A549 (cell line): ENCODE measurements around the gene SLC2A13. TPM values are rescaled to one million over a fixed set of nuclear protein-coding genes. Genes with fewer than 3 reads are reported as not detected.
A peak's percentile ranks its signal among the peaks of the same experiment; 100 is the strongest.

Source experiments
- ATAC-seq, 2 experiments: fragments of 200-7000 bp in 1 of 2; fragments of >200 bp in 1 of 2; cut with Nextera tagmentation in 1 of 2; cut with Tn5 transposase in 1 of 2; 3 replicates each; pipeline versions ENCODE4 v1.8.0 to v1.9.1; 2018 to 2020; ENCODE audit warnings: mild to moderate bottlenecking in 1 of 2, moderate library complexity in 1 of 2
- CTCF ChIA-PET: fragments of 300-600 bp; sonication (Branson Sonifier 250); formaldehyde crosslinking; extraction: SDS; loops from one replicate; lab custom pipeline; 2021; ENCODE audit warnings: antibody characterized with exemption, inconsistent platforms; lab: Yijun Ruan, JAX
- POLR2A ChIA-PET: fragments of 350-600 bp; formaldehyde crosslinking; extraction: SDS; loops from one replicate; lab custom pipeline; 2021; ENCODE audit warnings: antibody characterized with exemption, inconsistent platforms; lab: Yijun Ruan, JAX
- DNase-seq, 2 experiments: peaks; one replicate each; pipeline versions ENCODE4 v3.0.0 to v3.0.0-alpha.2; 2011 to 2016; ENCODE audit warnings: low read depth in 1 of 2, low spot score in 1 of 2
- FAIRE-seq: peaks from 2 replicates; lab custom pipeline; 2011; peaks lifted over from hg19 to GRCh38; lab: Jason Lieb, UNC
- H3K27ac ChIP-seq, 2 experiments: fragments of >200 bp; sonication (Bioruptor Twin); formaldehyde crosslinking; 3 replicates each; pipeline ENCODE4 v1.5.1; 2016 to 2017
- H3K4me1 ChIP-seq: fragments of >200 bp; sonication (Bioruptor Twin); formaldehyde crosslinking; 3 replicates; pipeline ENCODE4 v1.6.1; 2016
- H3K4me2 ChIP-seq: fragments of >200 bp; sonication (Bioruptor Twin); formaldehyde crosslinking; 3 replicates; pipeline ENCODE4 v1.6.1; 2016
- H3K4me3 ChIP-seq: fragments of >200 bp; sonication (Bioruptor Twin); formaldehyde crosslinking; 3 replicates; pipeline ENCODE4 v1.5.1; 2016
- H3K9me3 ChIP-seq: fragments of >200 bp; sonication (Bioruptor Twin); formaldehyde crosslinking; 3 replicates; pipeline ENCODE4 v1.6.1; 2016
- CBX2 ChIP-seq: fragments of 200-600 bp; sonication (generic); IDR thresholded peaks from 2 replicates; pipeline ENCODE4 v1.6.1; 2016; ENCODE audit warnings: low read depth, mild to moderate bottlenecking, borderline replicate concordance
- CBX8 ChIP-seq: fragments of 200-600 bp; sonication (generic); IDR thresholded peaks from 2 replicates; pipeline ENCODE4 v1.6.1; 2016
- CEBPB ChIP-seq, 2 experiments: fragments of >200 bp in 1 of 2; sonication (Bioruptor Twin) in 1 of 2; formaldehyde crosslinking in 1 of 2; IDR thresholded peaks; 2 replicates each; pipeline ENCODE4 v1.6.1; 2012 to 2016
- CHD4 ChIP-seq: fragments of 200-600 bp; sonication (generic); IDR thresholded peaks from 2 replicates; pipeline ENCODE4 v1.6.1; 2016; ENCODE audit warnings: antibody characterized with exemption, mild to moderate bottlenecking, borderline replicate concordance
- E2F6 ChIP-seq: IDR thresholded peaks from 2 replicates; pipeline ENCODE4 v1.6.1; 2012; ENCODE audit warnings: low read depth, borderline replicate concordance
- EHMT2 ChIP-seq: fragments of 200-600 bp; sonication (generic); IDR thresholded peaks from 2 replicates; pipeline ENCODE4 v1.6.1; 2016; ENCODE audit warnings: antibody characterized with exemption, low read depth, mild to moderate bottlenecking, moderate library complexity
- EP300 ChIP-seq, 2 experiments: fragments of >200 bp; sonication (Bioruptor Twin); formaldehyde crosslinking; IDR thresholded peaks; 2 replicates in 1 of 2; 3 replicates in 1 of 2; pipeline ENCODE4 v1.6.1; 2016 to 2017
- ESRRA ChIP-seq: fragments of 150-350 bp; IDR thresholded peaks from 2 replicates; pipeline ENCODE4 v1.6.1; 2014; ENCODE audit warnings: mild to moderate bottlenecking, low read length, borderline replicate concordance
- FOSL2 ChIP-seq, 2 experiments: fragments of 450-650 bp in 1 of 2; fragments of >200 bp in 1 of 2; sonication (Bioruptor Twin) in 1 of 2; formaldehyde crosslinking; IDR thresholded peaks; 2 replicates each; pipeline versions ENCODE4 v1.5.0 to v1.6.1; 2016 to 2020; ENCODE audit warnings: mild to moderate bottlenecking in 1 of 2, moderate library complexity in 1 of 2
- HDAC2 ChIP-seq: fragments of 200-600 bp; sonication (generic); IDR thresholded peaks from 2 replicates; pipeline ENCODE4 v1.6.1; 2016
- HMGXB4 ChIP-seq: fragments of 250-450 bp; sonication (Bioruptor Pico); IDR thresholded peaks from 2 replicates; pipeline ENCODE4 v1.5.0; 2021; ENCODE audit warnings: mild to moderate bottlenecking, moderate library complexity, borderline replicate concordance
- JUNB ChIP-seq: fragments of >200 bp; sonication (Bioruptor Twin); formaldehyde crosslinking; IDR thresholded peaks from 2 replicates; pipeline ENCODE4 v1.6.1; 2016
- MAFK ChIP-seq: fragments of 450-650 bp; IDR thresholded peaks from 2 replicates; pipeline ENCODE4 v1.6.1; 2014; ENCODE audit not compliant: partially characterized antibody
- MAZ ChIP-seq: fragments of 150-350 bp; IDR thresholded peaks from 2 replicates; pipeline ENCODE4 v1.6.1; 2014; ENCODE audit warnings: antibody characterized with exemption, low read depth, low read length, borderline replicate concordance
- MYC ChIP-seq: IDR thresholded peaks from 2 replicates; pipeline ENCODE4 v1.6.1; 2012; ENCODE audit warnings: mild to moderate bottlenecking, inconsistent platforms, low read length, improper control_type of control experiment, borderline replicate concordance
- NR3C1 ChIP-seq: fragments of >200 bp; sonication (Bioruptor Twin); formaldehyde crosslinking; IDR thresholded peaks from 3 replicates; pipeline ENCODE4 v1.6.1; 2017
- PHF8 ChIP-seq: fragments of 200-600 bp; sonication (generic); IDR thresholded peaks from 2 replicates; pipeline ENCODE4 v1.6.1; 2016; ENCODE audit warnings: low read depth, mild to moderate bottlenecking, antibody characterized with exemption, moderate library complexity, borderline replicate concordance
- POLR2A ChIP-seq: IDR thresholded peaks from 2 replicates; pipeline ENCODE4 v1.6.1; 2012; ENCODE audit warnings: mild to moderate bottlenecking, low read length
- POLR2AphosphoS2 ChIP-seq: conservative IDR thresholded peaks from 2 replicates; pipeline ENCODE4 v1.6.1; 2012; ENCODE audit warnings: low read length, improper control_type of control experiment, inconsistent platforms
- REST ChIP-seq: fragments of 200-600 bp; sonication (generic); IDR thresholded peaks from 2 replicates; pipeline ENCODE4 v1.6.1; 2016; ENCODE audit warnings: antibody characterized with exemption, mild to moderate bottlenecking, moderate library complexity
- SMC3 ChIP-seq: fragments of >200 bp; sonication (Bioruptor Twin); formaldehyde crosslinking; IDR thresholded peaks from 3 replicates; pipeline ENCODE4 v1.6.1; 2018; ENCODE audit warnings: inconsistent platforms
- TP53 ChIP-seq: fragments of 250-450 bp; sonication (Bioruptor Pico); IDR thresholded peaks from 2 replicates; pipeline ENCODE4 v1.5.0; 2021; ENCODE audit warnings: mild to moderate bottlenecking, moderate library complexity
- USF2 ChIP-seq: fragments of 450-650 bp; IDR thresholded peaks from 2 replicates; pipeline ENCODE4 v1.6.1; 2014; ENCODE audit warnings: antibody characterized with exemption
- ZFP36 ChIP-seq: fragments of 450-650 bp; IDR thresholded peaks from 2 replicates; pipeline ENCODE4 v1.6.1; 2014; ENCODE audit warnings: borderline replicate concordance; ENCODE audit not compliant: partially characterized antibody
- WGBS: methylation state at CpG from one replicate; pipeline ENCODE4 v1.1.6; 2017; ENCODE audit errors: missing lambda C conversion rate; 5-methylcytosine and 5-hydroxymethylcytosine counted together
- polyA plus RNA-seq, 4 experiments: library from polyadenylated mRNA; depleted of rRNA in 3 of 4; stranded (reverse); fragments of >200 nt; fragmentation: RNase III in 1 of 4; extraction: RNeasy Plus Mini Kit Qiagen cat#74134 plus additional on column Dnase treatment in 1 of 4; gene quantifications; 2 replicates in 3 of 4; 3 replicates in 1 of 4; pipeline ENCODE4 v1.2.3, GENCODE V29; 2011 to 2017

SLC2A13 gene
- polyA plus RNA-seq, 2 of the 4 experiments (the other 2 are of a cell fraction) = 4.5 to 8.2 TPM

GRCh38 chr12:40013292-40013691 lies 92.6 kb downstream of the SLC2A13 start:
- no peaks in the 10 kb centered on the region for H3K9me3 ChIP-seq
- FAIRE-seq (no peak), ATAC-seq (no peak), DNase-seq (no peak)
- H3K27ac ChIP-seq = no peak overlapping the region
- H3K4me2 ChIP-seq = no peak overlapping the region
- ChIA-PET CTCF (interaction anchor here (0.6 to 2.2 kb wide), 3 partner anchors 9 to 93 kb away, joined by 3 to 9 read pairs (median 3); partner anchors contain the start of gene SLC2A13), POLR2A (no interaction called here)
- TF ChIP-seq SMC3 (no peak), NR3C1 (no peak), TP53 (no peak), CBX2 (no peak), EHMT2 (no peak), POLR2AphosphoS2 (no peak), CBX8 (no peak), PHF8 (no peak), MAFK (no peak), REST (no peak), FOSL2 (IDR thresholded peaks at IDR 0.05) (no peak), FOSL2 (CRISPR knock-in tag; IDR thresholded peaks at IDR 0.05) (no peak), ZFP36 (no peak)
- peaks cover 32% of the 10 kb centered on the region for H3K4me1 ChIP-seq
- WGBS = 85% methylated on average over 1 of the region's 1 CpG
- H3K4me3 ChIP-seq = no peak overlapping the region

- CTCF ChIA-PET = interaction anchor here (2.2 kb wide), 1 partner anchor 94 kb away, joined by 9 read pairs; the partner anchor contains the start of gene SLC2A13
Measured at GRCh38 chr12:40012711-40013110, 93.2 kb downstream of the SLC2A13 start.

More at GRCh38 chr12:40012711-40013110, 93.2 kb downstream of the SLC2A13 start:
- Histone ChIP-seq H3K9me3 (no peaks in the 10 kb centered on the region), H3K4me2 (peak overlapping the region; percentile 5; the same call in 1 of the 3 replicates), H3K4me1 (peaks cover 32% of the 10 kb centered on the region), H3K27ac (no peak overlapping the region), H3K4me3 (no peak overlapping the region)
- no peak for TF ChIP-seq CEBPB (IDR thresholded peaks at IDR 0.05)
- no peak for TF ChIP-seq NR3C1
- TF ChIP-seq USF2 = no peak
- TF ChIP-seq MAFK = no peak
- TF ChIP-seq EP300 (IDR thresholded peaks at IDR 0.05) = no peak
- no peak for TF ChIP-seq MYC
- no peak for TF ChIP-seq E2F6
- TF ChIP-seq HMGXB4 = no peak
- no peak for TF ChIP-seq PHF8
- no peak for TF ChIP-seq HDAC2
- TF ChIP-seq CHD4 = no peak
- TF ChIP-seq MAZ = no peak
- no peak for TF ChIP-seq ESRRA
- TF ChIP-seq JUNB = no peak
- no peak for TF ChIP-seq POLR2A
- FAIRE-seq (no peak), DNase-seq (no peak), ATAC-seq (no peak)
- POLR2A ChIA-PET = no interaction called here
- WGBS = 71% methylated on average over 3 of the region's 3 CpGs
